ENCODE results near the gene LRRC3C.

LRRC3C gene

DNA sequence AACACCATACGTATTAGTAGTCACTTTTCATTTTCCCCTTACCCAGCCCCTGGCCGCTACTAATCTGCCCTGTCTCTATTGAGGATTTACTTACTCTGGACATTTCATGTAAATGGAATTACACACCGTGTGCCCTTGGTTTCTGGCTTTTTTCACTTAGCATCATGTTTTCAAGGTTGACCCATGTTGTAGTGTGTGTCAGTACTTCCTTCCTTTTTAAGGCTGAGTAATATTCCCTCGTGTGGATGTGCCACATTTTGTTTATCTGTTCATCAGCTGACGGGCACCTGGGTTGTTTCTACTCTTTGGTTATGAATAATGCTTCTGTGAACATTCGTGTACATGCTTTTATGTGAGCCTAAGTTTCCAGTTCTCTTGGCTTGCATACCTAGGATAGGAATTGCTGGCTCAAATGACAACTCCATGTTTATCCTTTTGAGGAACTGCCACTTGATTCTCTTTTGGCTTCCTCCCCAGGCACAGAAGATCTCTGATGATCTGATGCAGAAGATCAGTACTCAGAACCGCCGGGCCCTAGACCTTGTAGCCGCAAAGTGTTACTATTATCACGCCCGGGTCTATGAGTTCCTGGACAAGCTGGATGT lies 60.8 kb downstream of the LRRC3C start:
- H3K9me3 Mint-ChIP-seq: no peaks in the 10 kb centered on the region
- H3K4me1 Mint-ChIP-seq (ENCODE audit: low read depth): peaks cover 4% of the 10 kb centered on the region
- H3K36me3 Mint-ChIP-seq (ENCODE audit: low read depth): peaks cover 71% of the 10 kb centered on the region
- no peak overlapping the region for H3K27ac Mint-ChIP-seq
- H3K4me3 Mint-ChIP-seq: no peak overlapping the region
- DNase-seq (ENCODE audit: low spot score): no peak
- no peaks in the 10 kb centered on the region for H3K27me3 Mint-ChIP-seq (ENCODE audit: low read depth)

DNA sequence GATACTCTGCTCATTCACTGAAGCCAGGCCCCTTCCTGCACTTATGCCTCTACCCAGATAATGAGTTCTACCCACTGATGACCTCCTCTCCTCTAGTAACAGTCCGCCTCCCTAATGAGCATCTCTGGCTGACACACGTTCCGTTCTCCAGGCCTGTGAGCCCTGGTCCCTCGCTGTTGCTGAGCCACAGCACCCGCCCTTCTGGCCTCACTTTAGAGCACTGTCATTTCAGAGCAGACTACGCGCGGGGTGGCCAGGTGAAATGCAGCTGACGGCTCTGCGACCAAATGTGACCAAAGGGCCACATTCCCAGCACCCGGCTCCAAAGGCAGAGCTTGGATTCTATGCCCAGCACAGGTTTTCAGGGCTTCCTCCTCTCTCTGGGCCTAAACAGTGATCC lies 66.9 kb downstream of the LRRC3C start:
- H3K27ac Mint-ChIP-seq: no peak overlapping the region
- no peaks in the 10 kb centered on the region for H3K4me1 Mint-ChIP-seq (ENCODE audit: low read depth)
- no peaks in the 10 kb centered on the region for H3K27me3 Mint-ChIP-seq (ENCODE audit: low read depth)
- H3K36me3 Mint-ChIP-seq (ENCODE audit: low read depth): peaks cover 62% of the 10 kb centered on the region
- no peak for DNase-seq (ENCODE audit: low spot score)
- no peak overlapping the region for H3K4me3 Mint-ChIP-seq
- no peaks in the 10 kb centered on the region for H3K9me3 Mint-ChIP-seq
